ENCODE data around the gene NOXO1.
A peak's percentile ranks its signal among the peaks of the same experiment; 100 is the strongest.

NOXO1 gene

DNA sequence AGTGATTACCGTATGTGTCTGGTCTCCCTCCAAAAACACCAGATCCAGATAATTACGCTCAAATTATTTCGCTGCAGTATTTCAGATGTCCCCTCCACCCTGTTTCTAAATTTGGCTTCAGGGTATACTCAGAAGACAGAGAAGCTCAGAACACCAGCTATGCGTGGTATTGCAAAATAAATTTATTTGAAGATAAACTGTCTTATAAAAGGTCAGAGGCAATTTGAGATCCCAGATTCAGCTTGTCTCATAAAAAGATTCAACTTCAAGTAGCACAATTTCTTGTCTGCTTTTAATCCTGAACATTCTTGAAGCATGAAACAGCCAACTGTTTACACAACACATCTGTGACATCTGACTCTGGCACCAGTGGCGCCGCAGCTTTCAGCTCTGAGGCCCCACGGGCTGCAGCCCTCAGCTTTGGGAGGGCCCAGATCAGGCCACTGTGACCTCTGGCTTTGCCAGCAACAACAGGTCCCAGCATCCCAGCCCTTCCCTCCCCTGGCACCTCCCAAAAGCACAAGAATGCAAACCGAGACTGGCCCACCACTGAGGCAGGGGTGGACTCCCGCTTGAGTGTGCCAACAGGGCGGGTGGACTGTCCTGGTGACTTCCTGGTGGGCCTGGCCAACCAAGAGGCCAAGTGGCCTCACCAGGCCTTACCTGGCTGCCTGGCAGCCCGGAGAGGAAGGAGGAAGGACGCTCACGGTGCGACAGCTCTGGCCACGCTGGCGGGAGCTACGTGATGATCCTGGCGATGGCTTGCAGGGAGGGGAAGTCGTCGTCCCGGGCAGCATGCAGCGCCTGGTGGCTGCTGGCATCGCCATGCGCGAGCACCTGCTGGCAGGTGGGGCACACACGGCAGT lies 16.5 kb upstream of the NOXO1 start:
- DNase-seq (ENCODE audit: low read depth in 2 of 2): peak; percentile 40 to 45
- H3K4me3 ChIP-seq (replicated peaks in 1 of 2; ENCODE audit: low read depth in 2 of 2, low read length in 2 of 2): no peak overlapping the region
- TF ChIP-seq, protein P1, sequence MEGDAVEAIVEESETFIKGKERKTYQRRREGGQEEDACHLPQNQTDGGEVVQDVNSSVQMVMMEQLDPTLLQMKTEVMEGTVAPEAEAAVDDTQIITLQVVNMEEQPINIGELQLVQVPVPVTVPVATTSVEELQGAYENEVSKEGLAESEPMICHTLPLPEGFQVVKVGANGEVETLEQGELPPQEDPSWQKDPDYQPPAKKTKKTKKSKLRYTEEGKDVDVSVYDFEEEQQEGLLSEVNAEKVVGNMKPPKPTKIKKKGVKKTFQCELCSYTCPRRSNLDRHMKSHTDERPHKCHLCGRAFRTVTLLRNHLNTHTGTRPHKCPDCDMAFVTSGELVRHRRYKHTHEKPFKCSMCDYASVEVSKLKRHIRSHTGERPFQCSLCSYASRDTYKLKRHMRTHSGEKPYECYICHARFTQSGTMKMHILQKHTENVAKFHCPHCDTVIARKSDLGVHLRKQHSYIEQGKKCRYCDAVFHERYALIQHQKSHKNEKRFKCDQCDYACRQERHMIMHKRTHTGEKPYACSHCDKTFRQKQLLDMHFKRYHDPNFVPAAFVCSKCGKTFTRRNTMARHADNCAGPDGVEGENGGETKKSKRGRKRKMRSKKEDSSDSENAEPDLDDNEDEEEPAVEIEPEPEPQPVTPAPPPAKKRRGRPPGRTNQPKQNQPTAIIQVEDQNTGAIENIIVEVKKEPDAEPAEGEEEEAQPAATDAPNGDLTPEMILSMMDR (IDR thresholded peaks at IDR 0.05; ENCODE audit: low read depth, low read length): no peak

DNA sequence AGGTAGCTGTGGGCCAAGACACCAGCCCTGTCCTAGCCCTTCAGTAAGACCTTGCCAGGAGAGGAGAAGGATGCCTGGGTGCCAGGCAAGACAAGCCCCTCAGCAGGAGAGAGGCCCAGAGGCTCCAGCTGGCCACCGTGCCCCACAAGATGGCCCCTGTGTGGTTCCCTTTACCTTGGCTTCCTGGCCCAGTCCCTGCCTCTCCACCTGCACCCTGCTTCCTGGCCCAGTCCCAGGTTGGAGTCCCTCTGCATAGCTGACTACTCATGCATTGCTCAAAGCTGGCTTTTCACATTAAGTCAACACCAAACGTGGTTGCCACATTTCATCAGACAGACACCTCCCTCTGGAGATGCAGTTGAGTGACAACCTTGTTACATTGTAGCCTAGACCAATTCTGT lies 12.5 kb upstream of the NOXO1 start:
- TF ChIP-seq, protein P1 (IDR thresholded peaks at IDR 0.05; ENCODE audit: low read depth, low read length): no peak
- no peak overlapping the region for H3K4me3 ChIP-seq (replicated peaks in 1 of 2; ENCODE audit: low read depth in 2 of 2, low read length in 2 of 2)
- DNase-seq (ENCODE audit: low read depth in 2 of 2): peak in 1 of 2 donors; percentile 59

GRCh38 chr16:1992704-1993317 lies 11.5 kb upstream of the NOXO1 start:
- TF ChIP-seq, protein P1 (IDR thresholded peaks at IDR 0.05; ENCODE audit: low read depth, low read length): no peak
- DNase-seq (ENCODE audit: low read depth in 2 of 2): no peak
- no peak overlapping the region for H3K4me3 ChIP-seq (replicated peaks in 1 of 2; ENCODE audit: low read depth in 2 of 2, low read length in 2 of 2)

DNA sequence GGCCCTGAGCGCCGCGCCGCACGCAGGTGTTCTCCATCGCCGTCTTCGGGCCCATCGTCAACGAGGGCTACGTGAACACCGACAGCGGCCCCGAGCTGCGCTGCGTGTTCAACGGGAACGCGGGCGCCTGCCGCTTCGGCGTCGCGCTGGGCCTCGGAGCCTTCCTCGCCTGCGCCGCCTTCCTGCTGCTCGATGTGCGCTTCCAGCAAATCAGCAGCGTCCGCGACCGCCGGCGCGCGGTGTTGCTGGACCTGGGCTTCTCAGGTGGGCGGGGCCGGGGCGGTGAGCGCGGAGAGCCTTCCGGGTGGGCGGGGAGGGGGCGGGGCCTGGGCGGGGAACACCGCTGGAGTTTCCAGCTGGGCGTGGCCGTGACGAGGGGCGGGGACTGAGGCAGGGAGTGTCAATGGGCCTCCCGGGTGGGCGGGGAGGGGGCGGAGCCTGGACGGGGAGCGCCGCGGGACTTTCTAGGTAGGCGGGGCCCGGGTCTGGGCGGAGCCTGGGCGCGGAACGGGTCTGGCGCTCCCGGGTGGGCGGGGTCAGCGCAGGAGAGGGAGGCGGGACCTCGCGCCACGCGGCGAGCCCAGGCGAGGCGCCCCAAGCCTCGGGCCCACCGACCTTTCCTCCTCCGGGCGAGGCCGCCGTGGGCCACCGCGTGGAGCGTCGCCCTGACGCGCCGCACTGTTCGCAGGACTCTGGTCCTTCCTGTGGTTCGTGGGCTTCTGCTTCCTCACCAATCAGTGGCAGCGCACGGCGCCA lies 10.9 kb upstream of the NOXO1 start:
- TF ChIP-seq, protein P1 (IDR thresholded peaks at IDR 0.05; ENCODE audit: low read depth, low read length): no peak
- peak overlapping the region in 1 of 2 donors; percentile 38 for H3K4me3 ChIP-seq (replicated peaks in 1 of 2; ENCODE audit: low read depth in 2 of 2, low read length in 2 of 2)
- DNase-seq (ENCODE audit: low read depth in 2 of 2): peak; percentile 93 to 94

- peak overlapping the region in 1 of 2 donors; percentile 38 for H3K4me3 ChIP-seq (replicated peaks in 1 of 2; ENCODE audit: low read depth in 2 of 2, low read length in 2 of 2)
- no peak for DNase-seq (ENCODE audit: low read depth in 2 of 2)
- TF ChIP-seq, protein P1 (IDR thresholded peaks at IDR 0.05; ENCODE audit: low read depth, low read length): no peak
These were observed 10.3 kb upstream of the NOXO1 start for GRCh38 chr16:1991588-1991947.

GRCh38 chr16:1991135-1991551 lies 9.9 kb upstream of the NOXO1 start:
- TF ChIP-seq, protein P1 (IDR thresholded peaks at IDR 0.05; ENCODE audit: low read depth, low read length): no peak
- no peak for DNase-seq (ENCODE audit: low read depth in 2 of 2)
- no peak overlapping the region for H3K4me3 ChIP-seq (replicated peaks in 1 of 2; ENCODE audit: low read depth in 2 of 2, low read length in 2 of 2)

Measured in cardiac fibroblast (primary cell).